RPMI7951 (cell line): ENCODE measurements around the gene TNFAIP8L3. TPM values are rescaled to one million over a fixed set of nuclear protein-coding genes. Genes with fewer than 3 reads are reported as not detected.

Experiments used
- DNase-seq: peaks from one replicate; pipeline ENCODE4 v3.0.0-alpha.2; 2012; ENCODE audit warnings: low read depth
- total RNA-seq: library from RNA; depleted of rRNA; stranded (reverse); fragments of >200 nt; shearing (Covaris generic); gene quantifications from 2 replicates; pipeline ENCODE4 v1.2.3, GENCODE V29; 2014

TNFAIP8L3 gene
- total RNA-seq, 1 experiment from 2014 or later, result 0.48 TPM

GRCh38 chr15:51089699-51090453 is 4.8 kb downstream of the TNFAIP8L3 start:
- peak; percentile 36 for DNase-seq

GRCh38 chr15:51089041-51089440 is 5.7 kb downstream of the TNFAIP8L3 start:
- no peak for DNase-seq

GRCh38 chr15:51088585-51088984 is 6.1 kb downstream of the TNFAIP8L3 start:
- no peak for DNase-seq

- DNase-seq, result no peak
Measured at GRCh38 chr15:51087513-51087912, 7.2 kb downstream of the TNFAIP8L3 start.

GRCh38 chr15:51086409-51086808 is 8.3 kb downstream of the TNFAIP8L3 start:
- DNase-seq, result no peak

GRCh38 chr15:51085764-51086163 is 8.9 kb downstream of the TNFAIP8L3 start:
- DNase-seq, result no peak

GRCh38 chr15:51083641-51084166 is 11.0 kb downstream of the TNFAIP8L3 start:
- no peak for DNase-seq

- no peak for DNase-seq
Measured at GRCh38 chr15:51082246-51082645, 12.5 kb downstream of the TNFAIP8L3 start.

GRCh38 chr15:51080286-51080685 is 14.4 kb downstream of the TNFAIP8L3 start:
- no peak for DNase-seq

GRCh38 chr15:51079226-51079625 is 15.5 kb downstream of the TNFAIP8L3 start:
- no peak for DNase-seq

- peak; percentile 98 for DNase-seq
Measured at GRCh38 chr15:51077221-51078153, 17.2 kb downstream of the TNFAIP8L3 start.

- no peak for DNase-seq
Measured at GRCh38 chr15:51076524-51077220, 18.0 kb downstream of the TNFAIP8L3 start.

GRCh38 chr15:51075826-51076523 is 18.7 kb downstream of the TNFAIP8L3 start:
- no peak for DNase-seq

GRCh38 chr15:51075364-51075763 is 19.3 kb downstream of the TNFAIP8L3 start:
- DNase-seq, result no peak

GRCh38 chr15:51074926-51075325 is 19.8 kb downstream of the TNFAIP8L3 start:
- no peak for DNase-seq

- no peak for DNase-seq
Measured at GRCh38 chr15:51071578-51071977, 23.1 kb downstream of the TNFAIP8L3 start.

- DNase-seq, result no peak
Measured at GRCh38 chr15:51069983-51070382, 24.7 kb downstream of the TNFAIP8L3 start.

GRCh38 chr15:51067510-51067909 is 27.2 kb downstream of the TNFAIP8L3 start:
- DNase-seq, result no peak

GRCh38 chr15:51065781-51066180 is 28.9 kb downstream of the TNFAIP8L3 start:
- no peak for DNase-seq

GRCh38 chr15:51065261-51065660 is 29.4 kb downstream of the TNFAIP8L3 start:
- DNase-seq, result no peak

- DNase-seq, result no peak
Measured at GRCh38 chr15:51062736-51063135, 32.0 kb downstream of the TNFAIP8L3 start.
